ENCODE measurements around the gene NCCRP1. TPM values are rescaled to one million over a fixed set of nuclear protein-coding genes. Genes with fewer than 3 reads are reported as not detected.

The NCCRP1 gene
- total and polyA plus RNA-seq, 4 donors = 0.05 to 0.97 (median 0.17) TPM

GRCh38 chr19:39251081-39251480, 54.3 kb downstream of the NCCRP1 start:
- Histone ChIP-seq H3K9ac (ENCODE audit: insufficient read depth in 1 of 2, low read length in 2 of 2) (no peak overlapping the region), H3K4me1 (ENCODE audit: control insufficient read depth in 5 of 5, insufficient read depth in 5 of 5, low read length in 5 of 5) (peaks cover 0 to 9% (median 0%) of the 10 kb centered on the region in 5 donors), H3K27ac (ENCODE audit: low read depth in 1 of 2, low read length in 1 of 2) (no peak overlapping the region), H3K36me3 (ENCODE audit: control insufficient read depth in 4 of 4, insufficient read depth in 4 of 4, low read length in 4 of 4) (no peaks in the 10 kb centered on the region), H3K4me3 (no peak overlapping the region), H3K9me3 (ENCODE audit: control insufficient read depth in 4 of 4, insufficient read depth in 3 of 4, low read length in 3 of 4) (peaks cover 0 to 5% (median 0%) of the 10 kb centered on the region in 4 donors), H3K27me3 (ENCODE audit: control insufficient read depth in 3 of 3, insufficient read depth in 3 of 3, low read length in 2 of 3) (peaks cover 0 to 41% (median 22%) of the 10 kb centered on the region in 3 donors)
- no peak for ATAC-seq (ENCODE audit: insufficient read depth, low FRiP score)
- DNase-seq = no peak
- 73 to 76% methylated on average over 5 of the region's 5 CpGs for WGBS, 2 donors
- no peak for TF ChIP-seq CTCF (IDR thresholded peaks at IDR 0.05; ENCODE audit: control extremely low read depth, extremely low read depth)

Other genes with a start within 250 kb of the NCCRP1 start
- 10 to 100 TPM; 10.4 to 18.8 TPM for gene FBXO17, start 221.2 kb upstream of the NCCRP1 start, total RNA-seq
- gene FBXO17, start 221.2 kb upstream of the NCCRP1 start, polyA plus RNA-seq = 1 to 10 TPM; 5.1 to 7.5 TPM
- gene FBXO27, start 164.4 kb upstream of the NCCRP1 start, total RNA-seq = 10 to 100 TPM in 1 of 2 donors, 1 to 10 TPM in 1; 2.8 to 18.0 TPM
- gene FBXO27, start 164.4 kb upstream of the NCCRP1 start, polyA plus RNA-seq = 1 to 10 TPM; 2.9 to 8.3 TPM
- not detected for gene ACP7, start 112.6 kb upstream of the NCCRP1 start, total RNA-seq
- under 1 TPM in 1 of 2 donors, not detected in 1; 0.03 TPM for gene ACP7, start 112.6 kb upstream of the NCCRP1 start, polyA plus RNA-seq
- 10 to 100 TPM; 23.2 to 60.8 TPM for gene PAK4, start 71.2 kb upstream of the NCCRP1 start, total RNA-seq
- gene PAK4, start 71.2 kb upstream of the NCCRP1 start, polyA plus RNA-seq = 10 to 100 TPM; 34.8 to 38.5 TPM
- not detected for gene SYCN, start 7.3 kb downstream of the NCCRP1 start, total RNA-seq
- under 1 TPM in 1 of 2 donors, not detected in 1; 0.18 TPM for gene SYCN, start 7.3 kb downstream of the NCCRP1 start, polyA plus RNA-seq
- gene IFNL3, start 48.0 kb downstream of the NCCRP1 start, total RNA-seq = not detected
- gene IFNL3, start 48.0 kb downstream of the NCCRP1 start, polyA plus RNA-seq = not detected
- gene IFNL4, start 51.9 kb downstream of the NCCRP1 start, total RNA-seq = not detected
- not detected for gene IFNL4, start 51.9 kb downstream of the NCCRP1 start, polyA plus RNA-seq
- gene IFNL2, start 71.4 kb downstream of the NCCRP1 start, total RNA-seq = not detected
- not detected for gene IFNL2, start 71.4 kb downstream of the NCCRP1 start, polyA plus RNA-seq
- not detected for gene IFNL1, start 99.4 kb downstream of the NCCRP1 start, total RNA-seq
- under 1 TPM in 1 of 2 donors, not detected in 1; 0.17 TPM for gene IFNL1, start 99.4 kb downstream of the NCCRP1 start, polyA plus RNA-seq
- gene LRFN1, start 123.9 kb downstream of the NCCRP1 start, total RNA-seq = 1 to 10 TPM; 1.6 to 2.2 TPM
- gene LRFN1, start 123.9 kb downstream of the NCCRP1 start, polyA plus RNA-seq = 1 to 10 TPM; 1.2 to 3.6 TPM
- 100 to 1,000 TPM in 1 of 2 donors, 10 to 100 TPM in 1; 38.4 to 110 TPM for gene GMFG, start 139.1 kb downstream of the NCCRP1 start, total RNA-seq
- 100 to 1,000 TPM; 192 to 317 TPM for gene GMFG, start 139.1 kb downstream of the NCCRP1 start, polyA plus RNA-seq
- 10 to 100 TPM; 77.6 to 91.1 TPM for gene SAMD4B, start 145.5 kb downstream of the NCCRP1 start, total RNA-seq
- gene SAMD4B, start 145.5 kb downstream of the NCCRP1 start, polyA plus RNA-seq = 100 to 1,000 TPM in 1 of 2 donors, 10 to 100 TPM in 1; 82.5 to 103 TPM
- 10 to 100 TPM; 24.8 to 32.9 TPM for gene PAF1, start 194.1 kb downstream of the NCCRP1 start, total RNA-seq
- 10 to 100 TPM; 35.1 to 41.8 TPM for gene PAF1, start 194.1 kb downstream of the NCCRP1 start, polyA plus RNA-seq
- gene MED29, start 194.4 kb downstream of the NCCRP1 start, total RNA-seq = 10 to 100 TPM; 16.5 to 36.3 TPM
- 10 to 100 TPM; 29.4 to 36.8 TPM for gene MED29, start 194.4 kb downstream of the NCCRP1 start, polyA plus RNA-seq
- 100 to 1,000 TPM in 1 of 2 donors, 10 to 100 TPM in 1; 41.2 to 170 TPM for gene ZFP36, start 209.9 kb downstream of the NCCRP1 start, total RNA-seq
- 100 to 1,000 TPM; 174 to 655 TPM for gene ZFP36, start 209.9 kb downstream of the NCCRP1 start, polyA plus RNA-seq
- 10 to 100 TPM; 33.4 to 52.7 TPM for gene PLEKHG2, start 215.7 kb downstream of the NCCRP1 start, total RNA-seq
- gene PLEKHG2, start 215.7 kb downstream of the NCCRP1 start, polyA plus RNA-seq = 10 to 100 TPM; 15.5 to 20.9 TPM
- gene RPS16, start 239.0 kb downstream of the NCCRP1 start, total RNA-seq = 1,000 to 10,000 TPM in 1 of 2 donors, 100 to 1,000 TPM in 1; 108 to 1,772 TPM
- 1,000 to 10,000 TPM; 2,468 to 3,242 TPM for gene RPS16, start 239.0 kb downstream of the NCCRP1 start, polyA plus RNA-seq
- gene SUPT5H, start 248.6 kb downstream of the NCCRP1 start, total RNA-seq = 100 to 1,000 TPM in 1 of 2 donors, 10 to 100 TPM in 1; 55.1 to 105 TPM
- 100 to 1,000 TPM in 1 of 2 donors, 10 to 100 TPM in 1; 71.0 to 127 TPM for gene SUPT5H, start 248.6 kb downstream of the NCCRP1 start, polyA plus RNA-seq